Measurements from ENCODE around the gene PITRM1.

The PITRM1 gene

GRCh38 chr10:3103646-3104045 lies 68.9 kb downstream of the PITRM1 start:
- FAIRE-seq (no peak), DNase-seq (ENCODE audit: low spot score) (no peak)

- DNase-seq (ENCODE audit: low spot score) (no peak), FAIRE-seq (no peak)
These were observed 69.7 kb downstream of the PITRM1 start for GRCh38 chr10:3102720-3103427.

GRCh38 chr10:3100856-3101640 lies 71.5 kb downstream of the PITRM1 start:
- FAIRE-seq = no peak
- no peak for DNase-seq (ENCODE audit: low spot score)

GRCh38 chr10:3100093-3100792 lies 72.3 kb downstream of the PITRM1 start:
- FAIRE-seq = no peak
- DNase-seq (ENCODE audit: low spot score) = no peak

GRCh38 chr10:3099291-3100092 lies 73.1 kb downstream of the PITRM1 start:
- no peak for DNase-seq (ENCODE audit: low spot score)
- no peak for FAIRE-seq

GRCh38 chr10:3098689-3099088 lies 73.9 kb downstream of the PITRM1 start:
- DNase-seq (ENCODE audit: low spot score) = no peak
- FAIRE-seq = no peak

- DNase-seq (ENCODE audit: low spot score) = no peak
- no peak for FAIRE-seq
These were observed 75.4 kb downstream of the PITRM1 start for GRCh38 chr10:3097160-3097559.

- peak; percentile 51 for DNase-seq (ENCODE audit: low spot score)
- no peak for FAIRE-seq
These were observed 76.4 kb downstream of the PITRM1 start for GRCh38 chr10:3096149-3096548.

- DNase-seq (ENCODE audit: low spot score) (peak; percentile 99), FAIRE-seq (peak; percentile 99)
These were observed 77.0 kb downstream of the PITRM1 start for GRCh38 chr10:3095373-3096139.

GRCh38 chr10:3094609-3095036 lies 78.0 kb downstream of the PITRM1 start:
- FAIRE-seq (no peak), DNase-seq (ENCODE audit: low spot score) (no peak)

- no peak for FAIRE-seq
- DNase-seq (ENCODE audit: low spot score) = no peak
These were observed 78.6 kb downstream of the PITRM1 start for GRCh38 chr10:3093996-3094395.

GRCh38 chr10:3091921-3092320 lies 80.7 kb downstream of the PITRM1 start:
- no peak for DNase-seq (ENCODE audit: low spot score)
- FAIRE-seq = no peak

- peak; percentile 90 for DNase-seq (ENCODE audit: low spot score)
- FAIRE-seq = peak; percentile 89
These were observed 81.4 kb downstream of the PITRM1 start for GRCh38 chr10:3090914-3091787.

GRCh38 chr10:3090388-3090787 lies 82.2 kb downstream of the PITRM1 start:
- no peak for DNase-seq (ENCODE audit: low spot score)
- FAIRE-seq = no peak
